GM19043 (cell line): ENCODE results near the gene CNNM1.
A peak's percentile ranks its signal among the peaks of the same experiment; 100 is the strongest.

Experiments
- ATAC-seq: cut with Tn5 transposase; IDR thresholded peaks from one replicate; pipeline ENCODE4 v1.9.1; 2021; ENCODE audit warnings: low read depth; ENCODE audit not compliant: unreplicated experiment

CNNM1 gene

DNA sequence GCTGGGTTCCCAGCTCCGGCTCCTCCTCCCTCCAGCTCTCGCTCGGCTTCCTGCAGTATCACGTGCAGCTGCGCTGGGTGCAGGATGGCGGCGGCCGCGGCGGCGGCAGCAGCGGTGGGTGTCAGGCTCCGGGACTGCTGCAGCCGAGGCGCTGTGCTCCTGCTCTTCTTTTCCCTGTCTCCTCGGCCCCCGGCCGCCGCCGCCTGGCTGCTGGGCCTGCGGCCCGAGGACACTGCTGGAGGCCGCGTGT, at the start of gene CNNM1:
Gene CNNM1 (plus strand): TSS at position 53 of the 250 bp plus-strand sequence. CDS start 32 bp downstream, at position 85.
- ATAC-seq: peak; percentile 67

GRCh38 chr10:99279626-99280111, 49.5 kb upstream of the CNNM1 start:
- ATAC-seq: peak; percentile 42

DNA sequence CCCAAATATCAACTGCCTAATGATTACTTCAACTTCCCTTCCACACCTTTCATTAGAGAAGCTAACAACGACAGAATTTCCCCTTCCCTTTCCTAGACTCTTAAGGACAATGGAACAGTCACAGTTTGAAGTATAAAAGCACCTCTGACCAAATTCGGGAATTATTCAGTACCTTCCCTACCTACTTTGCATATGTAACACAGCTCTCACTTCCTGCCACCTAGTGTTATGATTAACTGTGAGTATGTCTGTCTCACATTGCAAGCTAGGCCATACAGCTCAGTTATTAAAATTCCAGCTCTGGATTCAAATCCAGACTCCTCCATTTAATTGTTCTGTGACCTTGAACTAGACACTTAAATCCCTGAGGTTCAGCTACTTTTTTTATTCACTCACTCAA, 48.7 kb upstream of the CNNM1 start:
- no peak for ATAC-seq

DNA sequence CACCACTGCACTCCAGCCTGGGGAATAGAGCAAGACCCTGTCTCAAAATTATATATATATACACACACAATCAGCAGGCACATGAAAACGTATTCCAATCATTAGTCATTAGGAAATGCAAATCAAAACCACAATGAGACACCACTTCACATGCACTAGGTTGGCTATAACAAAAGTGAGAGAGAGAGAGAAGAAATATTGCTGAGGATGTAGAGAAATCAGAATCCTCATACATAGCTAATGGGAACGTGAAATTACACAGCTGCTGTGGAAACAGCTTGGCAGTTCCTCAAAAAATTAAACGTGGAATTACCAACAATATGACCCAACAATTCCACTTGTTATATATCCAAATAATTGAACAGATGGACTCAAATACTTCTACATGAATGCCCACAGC, 43.3 kb upstream of the CNNM1 start:
- ATAC-seq: no peak

GRCh38 chr10:99290306-99290705, 38.9 kb upstream of the CNNM1 start:
- ATAC-seq: no peak

- no peak for ATAC-seq
Measured at GRCh38 chr10:99292159-99292558, 37.0 kb upstream of the CNNM1 start.

DNA sequence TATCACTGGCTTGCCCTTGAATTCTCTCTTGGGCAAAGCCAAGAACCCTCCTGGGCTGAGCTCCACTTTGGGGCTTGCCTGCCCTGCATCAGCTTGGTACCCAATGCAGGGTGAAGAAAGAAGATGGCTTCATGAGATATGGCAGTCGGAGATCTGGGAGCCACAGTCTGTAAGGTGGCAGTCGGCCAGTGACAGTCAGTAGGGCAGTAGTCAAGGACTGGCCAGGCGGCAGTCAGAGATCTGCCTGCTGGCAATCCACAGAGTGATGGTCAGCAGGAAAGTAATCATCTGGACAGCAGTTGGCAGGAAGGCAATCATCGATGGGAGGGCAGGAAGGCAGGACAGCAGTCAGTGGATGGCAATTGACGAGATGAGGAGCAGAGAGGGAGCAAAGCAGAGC, 32.6 kb upstream of the CNNM1 start:
- no peak for ATAC-seq

DNA sequence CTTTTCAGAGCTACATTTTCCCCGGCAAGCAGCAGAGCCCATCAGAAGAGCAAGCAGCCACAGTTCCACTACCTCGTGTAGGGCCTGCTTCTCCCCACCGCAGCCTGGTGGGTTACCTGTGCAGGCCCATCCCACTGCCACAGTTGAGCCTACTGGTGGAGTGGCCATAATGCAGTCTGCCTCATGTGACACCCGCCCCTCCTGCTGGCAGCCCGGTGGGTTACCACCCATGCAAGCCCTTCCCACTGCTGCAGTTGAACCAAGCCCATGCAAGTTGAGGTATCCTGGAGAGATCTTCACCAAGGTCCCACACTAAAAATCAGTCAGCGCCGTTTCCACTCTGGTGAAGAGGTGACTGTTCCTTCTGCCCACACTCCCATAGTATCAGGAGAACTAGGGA, 32.1 kb upstream of the CNNM1 start:
- no peak for ATAC-seq

- ATAC-seq: no peak
Measured at GRCh38 chr10:99303899-99304861, 25.0 kb upstream of the CNNM1 start.

DNA sequence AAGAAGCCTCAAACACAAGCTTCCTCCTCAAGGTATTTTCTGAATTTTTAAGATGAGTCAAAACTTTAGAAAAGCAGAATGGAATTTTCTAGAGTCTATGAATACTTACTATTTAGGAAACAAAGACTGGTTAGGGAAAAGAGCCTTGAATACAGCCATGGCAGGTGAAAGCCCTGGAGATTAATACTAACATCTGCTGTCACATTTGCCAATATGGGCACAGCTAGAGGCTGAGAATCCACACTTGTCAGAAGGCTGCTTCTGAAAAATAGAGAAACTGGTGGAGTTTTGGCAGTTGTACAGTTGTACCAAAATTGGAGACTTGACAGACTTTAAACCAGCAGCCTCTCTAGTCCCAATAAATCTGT, 24.3 kb upstream of the CNNM1 start:
- no peak for ATAC-seq

DNA sequence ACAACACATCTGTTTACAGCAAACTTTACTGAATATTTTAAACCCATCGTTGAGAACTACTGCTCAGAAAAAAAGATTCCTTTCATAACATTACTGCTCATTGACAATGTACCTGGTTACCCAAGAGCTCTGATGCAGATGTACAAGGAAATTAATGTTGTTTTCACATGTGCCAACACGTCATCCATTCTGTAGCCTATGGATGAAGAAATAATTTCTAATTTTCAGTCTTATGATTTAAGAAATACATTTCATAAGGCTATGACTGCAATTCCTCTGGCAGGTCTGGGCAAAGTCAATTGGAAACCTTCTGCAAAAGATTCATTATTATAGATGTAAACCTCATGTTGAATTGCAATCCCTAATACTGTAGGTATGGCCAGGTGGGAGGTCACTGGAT, 16.7 kb upstream of the CNNM1 start:
- no peak for ATAC-seq

GRCh38 chr10:99315853-99316252, 13.3 kb upstream of the CNNM1 start:
- ATAC-seq: no peak

GRCh38 chr10:99316374-99316773, 12.8 kb upstream of the CNNM1 start:
- no peak for ATAC-seq

- no peak for ATAC-seq
Measured at GRCh38 chr10:99318048-99318447, 11.1 kb upstream of the CNNM1 start.

DNA sequence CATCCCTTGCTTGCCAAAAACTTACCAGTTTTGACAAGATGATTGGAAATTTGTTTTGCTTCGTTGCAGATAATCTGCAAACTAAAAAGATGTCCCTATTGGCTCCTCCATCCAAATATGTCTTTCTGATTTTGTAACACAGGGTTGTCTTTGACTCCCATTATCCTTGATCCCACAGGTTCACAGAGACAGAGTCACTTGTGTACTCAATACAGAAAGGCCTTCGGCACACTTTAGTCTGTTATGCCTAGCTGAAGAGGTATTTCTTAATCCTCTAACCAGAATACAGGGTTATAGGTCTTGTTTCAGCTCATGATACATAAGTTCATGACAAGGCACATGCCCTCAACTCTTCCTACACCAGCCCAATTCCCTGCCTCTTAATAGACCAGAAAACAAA, 10.7 kb upstream of the CNNM1 start:
- ATAC-seq: no peak

GRCh38 chr10:99325281-99325680, 3.9 kb upstream of the CNNM1 start:
- no peak for ATAC-seq

GRCh38 chr10:99326871-99327270, 2.3 kb upstream of the CNNM1 start:
- no peak for ATAC-seq

- ATAC-seq: no peak
Measured at GRCh38 chr10:99328579-99329303, 415 bp upstream of the CNNM1 start.

DNA sequence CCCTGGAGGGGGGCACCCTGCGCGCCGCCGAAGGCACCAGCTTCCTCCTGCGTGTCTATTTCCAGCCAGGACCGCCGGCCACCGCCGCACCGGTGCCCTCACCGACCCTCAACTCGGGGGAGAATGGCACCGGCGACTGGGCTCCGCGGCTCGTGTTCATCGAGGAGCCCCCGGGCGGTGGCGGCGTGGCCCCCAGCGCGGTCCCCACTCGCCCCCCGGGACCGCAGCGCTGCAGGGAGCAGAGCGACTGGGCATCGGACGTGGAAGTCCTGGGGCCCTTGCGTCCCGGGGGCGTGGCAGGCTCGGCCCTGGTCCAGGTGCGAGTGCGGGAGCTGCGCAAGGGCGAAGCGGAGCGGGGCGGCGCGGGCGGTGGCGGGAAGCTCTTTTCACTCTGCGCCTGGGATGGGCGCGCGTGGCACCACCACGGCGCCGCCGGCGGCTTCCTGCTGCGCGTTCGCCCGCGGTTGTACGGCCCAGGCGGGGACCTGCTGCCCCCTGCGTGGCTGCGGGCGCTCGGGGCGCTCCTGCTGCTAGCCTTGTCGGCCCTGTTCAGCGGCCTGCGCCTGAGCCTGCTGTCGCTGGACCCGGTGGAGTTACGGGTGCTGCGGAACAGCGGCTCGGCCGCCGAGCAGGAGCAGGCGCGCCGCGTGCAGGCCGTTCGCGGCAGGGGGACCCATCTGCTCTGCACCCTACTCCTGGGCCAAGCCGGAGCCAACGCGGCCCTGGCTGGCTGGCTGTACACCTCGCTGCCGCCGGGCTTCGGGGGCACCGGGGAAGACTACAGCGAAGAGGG, 594 bp downstream of the CNNM1 start:
- peak; percentile 34 for ATAC-seq

- no peak for ATAC-seq
Measured at GRCh38 chr10:99330347-99330924, 1.3 kb downstream of the CNNM1 start.
